GM19463 (cell line): Measurements from ENCODE around the gene CABCOCO1.

Source experiments
- ATAC-seq: cut with Tn5 transposase; IDR thresholded peaks from one replicate; pipeline ENCODE4 v1.9.1; 2021; ENCODE audit warnings: mild to moderate bottlenecking, moderate library complexity; ENCODE audit not compliant: unreplicated experiment

Gene CABCOCO1

GRCh38 chr10:61779950-61780659 lies 117.4 kb downstream of the CABCOCO1 start:
- ATAC-seq = no peak

GRCh38 chr10:61780732-61781131 lies 118.0 kb downstream of the CABCOCO1 start:
- no peak for ATAC-seq

- ATAC-seq = no peak
Observed at GRCh38 chr10:61781969-61782403, 119.3 kb downstream of the CABCOCO1 start.

GRCh38 chr10:61784354-61785133 lies 121.8 kb downstream of the CABCOCO1 start:
- ATAC-seq = no peak

GRCh38 chr10:61785473-61786105 lies 122.9 kb downstream of the CABCOCO1 start:
- ATAC-seq = no peak

GRCh38 chr10:61786728-61787127 lies 124.0 kb downstream of the CABCOCO1 start:
- ATAC-seq = peak; percentile 98

- no peak for ATAC-seq
Observed at GRCh38 chr10:61787170-61787569, 124.4 kb downstream of the CABCOCO1 start.

- no peak for ATAC-seq
Observed at GRCh38 chr10:61789031-61789430, 126.3 kb downstream of the CABCOCO1 start.

GRCh38 chr10:61791216-61791615 lies 128.5 kb downstream of the CABCOCO1 start:
- no peak for ATAC-seq

GRCh38 chr10:61792097-61792716 lies 129.5 kb downstream of the CABCOCO1 start:
- ATAC-seq = no peak

GRCh38 chr10:61792921-61793320 lies 130.2 kb downstream of the CABCOCO1 start:
- ATAC-seq = no peak

- peak; percentile 64 for ATAC-seq
Observed at GRCh38 chr10:61793760-61794703, 131.3 kb downstream of the CABCOCO1 start.

GRCh38 chr10:61795147-61795546 lies 132.4 kb downstream of the CABCOCO1 start:
- no peak for ATAC-seq

- ATAC-seq = no peak
Observed at GRCh38 chr10:61795551-61795950, 132.8 kb downstream of the CABCOCO1 start.

- ATAC-seq = no peak
Observed at GRCh38 chr10:61796785-61797184, 134.1 kb downstream of the CABCOCO1 start.

GRCh38 chr10:61797304-61798153 lies 134.8 kb downstream of the CABCOCO1 start:
- ATAC-seq = no peak

- ATAC-seq = no peak
Observed at GRCh38 chr10:61798713-61799112, 136.0 kb downstream of the CABCOCO1 start.

GRCh38 chr10:61801484-61801883 lies 138.8 kb downstream of the CABCOCO1 start:
- no peak for ATAC-seq

- ATAC-seq = no peak
Observed at GRCh38 chr10:61803269-61803668, 140.5 kb downstream of the CABCOCO1 start.
